H1 (cell line): ENCODE data around the gene ATP5F1A. TPM values are rescaled to one million over a fixed set of nuclear protein-coding genes. Genes with fewer than 3 reads are reported as not detected.

Source experiments
- CTCF ChIA-PET: fragments of 300-600 bp; sonication (Branson Sonifier 250); formaldehyde crosslinking; loops from one replicate; lab custom pipeline; 2021; ENCODE audit not compliant: partially characterized antibody; lab: Charles Lee
- POLR2A ChIA-PET: fragments of 300-600 bp; sonication (Branson Sonifier 250); formaldehyde crosslinking; loops from one replicate; lab custom pipeline; 2021; ENCODE audit warnings: inconsistent platforms; ENCODE audit not compliant: partially characterized antibody; lab: Charles Lee
- DNase-seq, 2 experiments: peaks; one replicate each; pipeline versions ENCODE4 v3.0.0 to v3.0.0-alpha.2; 2010 to 2022; ENCODE audit warnings: low spot score in 2 of 2, low read depth in 1 of 2, mixed read lengths in 1 of 2
- FAIRE-seq: peaks from 2 replicates; lab custom pipeline; 2011; peaks lifted over from hg19 to GRCh38; lab: Jason Lieb, UNC
- H2AFZ ChIP-seq: 2 replicates; pipeline ENCODE4 v1.8.1; 2012; ENCODE audit warnings: low read length, inconsistent platforms
- H2AK5ac ChIP-seq: 2 replicates; pipeline ENCODE4 v1.6.1; 2013; ENCODE audit warnings: low read depth, low read length
- H2BK120ac ChIP-seq: replicated peaks from 2 replicates; pipeline ENCODE3; 2013; ENCODE audit warnings: low read depth, low read length, inconsistent platforms
- H2BK12ac ChIP-seq: 2 replicates; pipeline ENCODE4 v1.6.1; 2013; ENCODE audit warnings: low read depth, low read length
- H2BK15ac ChIP-seq: 2 replicates; pipeline ENCODE4 v1.6.1; 2013; ENCODE audit warnings: low read length
- H2BK20ac ChIP-seq: 2 replicates; pipeline ENCODE4 v1.6.1; 2013; ENCODE audit warnings: low read length
- H2BK5ac ChIP-seq: 2 replicates; pipeline ENCODE4 v1.6.1; 2013; ENCODE audit warnings: low read depth, low read length
- H3K14ac ChIP-seq: 2 replicates; pipeline ENCODE4 v1.6.1; 2013; ENCODE audit warnings: inconsistent platforms; ENCODE audit not compliant: insufficient read length
- H3K18ac ChIP-seq: 2 replicates; pipeline ENCODE4 v1.6.1; 2013; ENCODE audit warnings: low read length; ENCODE audit errors: extremely low read depth
- H3K23ac ChIP-seq: 2 replicates; pipeline ENCODE4 v1.6.1; 2013; ENCODE audit warnings: inconsistent platforms; ENCODE audit not compliant: insufficient read length
- H3K23me2 ChIP-seq: 2 replicates; pipeline ENCODE4 v1.6.1; 2013; ENCODE audit warnings: low read depth, low read length
- H3K27ac ChIP-seq: 2 replicates; pipeline ENCODE4 v1.6.1; 2011; ENCODE audit warnings: low read depth, low read length, inconsistent platforms
- H3K27me3 ChIP-seq, 4 experiments: replicated peaks in 1 of 4; 1 replicate in 1 of 4; 2 replicates in 3 of 4; pipeline versions ENCODE4 v1.6.1 to v1.8.1; 2011 to 2013; ENCODE audit warnings: low read length in 3 of 4, mild to moderate bottlenecking in 3 of 4, inconsistent platforms in 2 of 4, mixed read lengths in 2 of 4, moderate library complexity in 1 of 4; ENCODE audit not compliant: control insufficient read depth in 3 of 4, insufficient read depth in 3 of 4; ENCODE audit errors: extremely low read depth in 1 of 4
- H3K36me3 ChIP-seq, 4 experiments: 2 replicates each; pipeline versions ENCODE4 v1.6.1 to v1.8.1; 2011 to 2013; ENCODE audit warnings: mild to moderate bottlenecking in 4 of 4, low read length in 3 of 4, moderate library complexity in 2 of 4, control low read depth in 1 of 4, inconsistent platforms in 1 of 4; ENCODE audit not compliant: insufficient read depth in 4 of 4, control insufficient read depth in 2 of 4
- H3K4ac ChIP-seq: replicated peaks from 2 replicates; pipeline ENCODE3; 2013; ENCODE audit warnings: low read length, low read depth, mixed read lengths, inconsistent platforms; ENCODE audit not compliant: insufficient read length
- H3K4me1 ChIP-seq, 4 experiments: replicated peaks in 1 of 4; 1 replicate in 1 of 4; 2 replicates in 3 of 4; pipeline versions ENCODE4 v1.6.1 to v1.8.1; 2011 to 2013; ENCODE audit warnings: low read length in 3 of 4, inconsistent platforms in 2 of 4, mixed read lengths in 1 of 4; ENCODE audit not compliant: insufficient read depth in 4 of 4, control insufficient read depth in 3 of 4
- H3K4me2 ChIP-seq, 2 experiments: 2 replicates each; pipeline versions ENCODE4 v1.6.1 to v1.8.1; 2011 to 2013; ENCODE audit warnings: low read depth in 2 of 2, low read length in 2 of 2, control low read depth in 1 of 2, inconsistent platforms in 1 of 2, mild to moderate bottlenecking in 1 of 2; ENCODE audit not compliant: insufficient read depth in 1 of 2
- H3K4me3 ChIP-seq, 4 experiments: fragments of 200-600, 300-600 bp in 1 of 4; sonication (generic), shearing (Covaris generic), sonication (Bioruptor Twin) in 1 of 4; 2 replicates each; pipeline versions ENCODE4 v1.5.1 to v1.8.1; 2011 to 2016; ENCODE audit warnings: low read length in 4 of 4, low read depth in 3 of 4, control low read depth in 2 of 4, inconsistent platforms in 2 of 4, mild to moderate bottlenecking in 2 of 4, mixed read lengths in 1 of 4, moderate library complexity in 1 of 4; ENCODE audit not compliant: insufficient read depth in 2 of 4; ENCODE audit errors: extremely low read depth in 1 of 4
- H3K56ac ChIP-seq: replicated peaks from 2 replicates; pipeline ENCODE3; 2013; ENCODE audit warnings: low read depth, mild to moderate bottlenecking, mixed read lengths, low read length, inconsistent platforms; ENCODE audit not compliant: insufficient read length
- H3K79me1 ChIP-seq: 2 replicates; pipeline ENCODE4 v1.6.1; 2013; ENCODE audit warnings: low read depth, low read length, control low read depth
- H3K79me2 ChIP-seq, 2 experiments: 2 replicates each; pipeline versions ENCODE4 v1.6.1 to v1.8.1; 2012 to 2013; ENCODE audit warnings: low read length in 2 of 2, mild to moderate bottlenecking in 2 of 2, inconsistent platforms in 1 of 2; ENCODE audit not compliant: insufficient read depth in 2 of 2, control insufficient read depth in 1 of 2
- H3K9ac ChIP-seq, 4 experiments: replicated peaks in 1 of 4; 1 replicate in 1 of 4; 2 replicates in 3 of 4; pipeline versions ENCODE4 v1.6.1 to v1.8.1; 2011 to 2013; ENCODE audit warnings: low read depth in 3 of 4, low read length in 3 of 4, control low read depth in 2 of 4, mild to moderate bottlenecking in 2 of 4, moderate library complexity in 2 of 4, inconsistent platforms in 1 of 4; ENCODE audit errors: extremely low read depth in 1 of 4
- H3K9me3 ChIP-seq, 2 experiments: 2 replicates each; pipeline versions ENCODE4 v1.6.1 to v1.8.1; 2012 to 2013; ENCODE audit warnings: mild to moderate bottlenecking in 2 of 2, moderate library complexity in 2 of 2, control low read depth in 1 of 2, inconsistent platforms in 1 of 2, low read depth in 1 of 2, low read length in 1 of 2, mixed read lengths in 1 of 2; ENCODE audit not compliant: insufficient read depth in 2 of 2
- H4K20me1 ChIP-seq, 2 experiments: replicated peaks in 1 of 2; 2 replicates each; pipeline versions ENCODE3 to v1.8.1; 2011 to 2013; ENCODE audit warnings: inconsistent platforms in 2 of 2, low read length in 2 of 2, mild to moderate bottlenecking in 1 of 2; ENCODE audit not compliant: insufficient read depth in 2 of 2, control insufficient read depth in 1 of 2
- H4K5ac ChIP-seq: 2 replicates; pipeline ENCODE4 v1.6.1; 2013; ENCODE audit warnings: low read length, low read depth, mixed read lengths, inconsistent platforms; ENCODE audit not compliant: insufficient read length
- H4K8ac ChIP-seq: 2 replicates; pipeline ENCODE4 v1.8.0; 2013; ENCODE audit warnings: mild to moderate bottlenecking, moderate library complexity, low read length, inconsistent platforms; ENCODE audit not compliant: insufficient read depth; ENCODE audit errors: extremely low read depth
- H4K91ac ChIP-seq: replicated peaks from 2 replicates; pipeline ENCODE3; 2013; ENCODE audit warnings: low read length, mixed read lengths, inconsistent platforms; ENCODE audit not compliant: insufficient read length
- CBX8 ChIP-seq: fragments of 300-800, 300-1000 bp; sonication (generic); IDR thresholded peaks from 2 replicates; pipeline ENCODE4 v1.7.1; 2016; ENCODE audit warnings: low read depth, low read length, borderline replicate concordance
- HDAC2 ChIP-seq, 2 experiments: fragments of 300-600 bp in 1 of 2; sonication (generic) in 1 of 2; IDR thresholded peaks; 2 replicates each; pipeline ENCODE4 v1.6.1; 2011 to 2012; ENCODE audit warnings: low read depth in 2 of 2, low read length in 2 of 2, mild to moderate bottlenecking in 2 of 2, moderate library complexity in 2 of 2, borderline replicate concordance in 1 of 2, inconsistent platforms in 1 of 2
- USF2 ChIP-seq: IDR thresholded peaks from 2 replicates; pipeline ENCODE4 v1.6.1; 2011; ENCODE audit warnings: low read length, improper control_type of control experiment
- WGBS, 2 experiments: shearing (Covaris generic) in 1 of 2; methylation state at CpG; one replicate each; pipeline versions ENCODE4 v1.1.6 to v1.1.7; 2013 to 2015; ENCODE audit warnings: low lambda C conversion rate in 2 of 2, mixed read lengths in 2 of 2, inconsistent platforms in 1 of 2, low coverage in 1 of 2, missing lambda C conversion rate in 1 of 2; ENCODE audit not compliant: insufficient replicate concordance in 2 of 2, insufficient coverage in 1 of 2, insufficient read length in 1 of 2; ENCODE audit errors: extremely low coverage in 1 of 2, missing lambda C conversion rate in 1 of 2; 5-methylcytosine and 5-hydroxymethylcytosine counted together
- polyA plus RNA-seq, 7 experiments: library from polyadenylated mRNA; depleted of rRNA in 3 of 7; stranded (reverse) in 5 of 7; unstranded in 2 of 7; fragments of >200 nt in 5 of 7; fragments of 200-250 nt in 2 of 7; gene quantifications; 1 replicate in 5 of 7; 2 replicates in 1 of 7; 4 replicates in 1 of 7; pipeline versions ENCODE4 v1.2.1 to v1.2.3, GENCODE V29; 2011 to 2013; ENCODE audit warnings: missing spikeins in 2 of 7, mixed read lengths in 2 of 7
- total RNA-seq: library from RNA; stranded (reverse); fragmentation: NEBNext Ultra II Directional; extraction: Animal tissue kit (Norgen Biotek cat#: 25700); gene quantifications from 2 replicates; pipeline ENCODE4 v1.2.1, GENCODE V29; 2021
- TF ChIP-seq, protein P1 (sequence below): IDR thresholded peaks from 2 replicates; pipeline ENCODE4 v1.6.1; 2012; ENCODE audit warnings: low read length, inconsistent platforms

ATP5F1A gene
- total and polyA plus RNA-seq, 2 of the 8 experiments (the other 6 are each of a cell fraction or from before 2014, with no cell fraction given), result 685 to 970 TPM

GRCh38 chr18:46055838-46056230 is 42.3 kb downstream of the ATP5F1A start:
- Histone ChIP-seq H3K79me1 (no peaks in the 10 kb centered on the region), H3K18ac (no peak overlapping the region), H3K79me2 (no peaks in the 10 kb centered on the region), H4K5ac (no peak overlapping the region), H3K9ac (no peak overlapping the region), H3K27me3 (no peaks in the 10 kb centered on the region), H2AFZ (no peak overlapping the region), H4K20me1 (no peaks in the 10 kb centered on the region), H2AK5ac (no peak overlapping the region), H3K4me1 (no peaks in the 10 kb centered on the region), H3K36me3 (no peaks in the 10 kb centered on the region), H3K23ac (no peak overlapping the region), H2BK20ac (no peak overlapping the region), H4K8ac (no peak overlapping the region), H3K23me2 (no peaks in the 10 kb centered on the region)
- 94% methylated on average over 4 of the region's 4 CpGs; no CpG with 5 or more reads in 1 of the 2 experiments for WGBS, 2 experiments
- DNase-seq, result no peak
- FAIRE-seq, result no peak
- TF ChIP-seq CBX8 (no peak), USF2 (no peak), HDAC2 (IDR thresholded peaks at IDR 0.05; ENCODE audit: borderline replicate concordance in 1 of 2, low read depth in 2 of 2, low read length in 2 of 2) (no peak)
- TF ChIP-seq, protein P1, sequence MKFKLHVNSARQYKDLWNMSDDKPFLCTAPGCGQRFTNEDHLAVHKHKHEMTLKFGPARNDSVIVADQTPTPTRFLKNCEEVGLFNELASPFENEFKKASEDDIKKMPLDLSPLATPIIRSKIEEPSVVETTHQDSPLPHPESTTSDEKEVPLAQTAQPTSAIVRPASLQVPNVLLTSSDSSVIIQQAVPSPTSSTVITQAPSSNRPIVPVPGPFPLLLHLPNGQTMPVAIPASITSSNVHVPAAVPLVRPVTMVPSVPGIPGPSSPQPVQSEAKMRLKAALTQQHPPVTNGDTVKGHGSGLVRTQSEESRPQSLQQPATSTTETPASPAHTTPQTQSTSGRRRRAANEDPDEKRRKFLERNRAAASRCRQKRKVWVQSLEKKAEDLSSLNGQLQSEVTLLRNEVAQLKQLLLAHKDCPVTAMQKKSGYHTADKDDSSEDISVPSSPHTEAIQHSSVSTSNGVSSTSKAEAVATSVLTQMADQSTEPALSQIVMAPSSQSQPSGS, result no peak
- TF ChIP-seq, all 59 proteins: peak for 0
- CTCF ChIA-PET, result interaction anchor here (0.7 to 1.8 kb wide), 3 partner anchors 10 to 144 kb away, joined by 3 to 4 read pairs (median 3); no protein-coding TSS in a partner anchor
- H2BK120ac ChIP-seq, result no peak overlapping the region
- H3K56ac ChIP-seq, result no peak overlapping the region
- no peak overlapping the region for H3K4me2 ChIP-seq
- no peak overlapping the region for H3K27ac ChIP-seq
- POLR2A ChIA-PET, result interaction anchor here (1.0 to 1.5 kb wide), 2 partner anchors 15 to 22 kb away, joined by 3 to 6 read pairs; no protein-coding TSS in a partner anchor
- no peaks in the 10 kb centered on the region for H3K9me3 ChIP-seq
- H3K14ac ChIP-seq, result no peak overlapping the region
- no peak overlapping the region for H2BK15ac ChIP-seq
- no peak overlapping the region for H4K91ac ChIP-seq
- H2BK12ac ChIP-seq, result no peak overlapping the region
- H3K4me3 ChIP-seq, result no peak overlapping the region
- no peak overlapping the region for H3K4ac ChIP-seq
- H2BK5ac ChIP-seq, result no peak overlapping the region
